A673 (cell line): Measurements from ENCODE around the gene CRY1.

Experiments
- EZH2 ChIP-seq: fragments of 200-600 bp; sonication (generic); IDR thresholded peaks from 2 replicates; pipeline ENCODE4 v1.6.1; 2017; ENCODE audit warnings: borderline replicate concordance, low read depth, mild to moderate bottlenecking, mixed read lengths, antibody characterized with exemption, low read length; ENCODE audit not compliant: poor library complexity, severe bottlenecking
- TF ChIP-seq, protein P1 (sequence below): fragments of 300-800, 200-600 bp; sonication (generic); conservative IDR thresholded peaks from 2 replicates; pipeline ENCODE4 v1.5.1; 2017; ENCODE audit warnings: low read depth, mild to moderate bottlenecking, antibody characterized with exemption, low read length, moderate library complexity, mixed read lengths

DNA sequence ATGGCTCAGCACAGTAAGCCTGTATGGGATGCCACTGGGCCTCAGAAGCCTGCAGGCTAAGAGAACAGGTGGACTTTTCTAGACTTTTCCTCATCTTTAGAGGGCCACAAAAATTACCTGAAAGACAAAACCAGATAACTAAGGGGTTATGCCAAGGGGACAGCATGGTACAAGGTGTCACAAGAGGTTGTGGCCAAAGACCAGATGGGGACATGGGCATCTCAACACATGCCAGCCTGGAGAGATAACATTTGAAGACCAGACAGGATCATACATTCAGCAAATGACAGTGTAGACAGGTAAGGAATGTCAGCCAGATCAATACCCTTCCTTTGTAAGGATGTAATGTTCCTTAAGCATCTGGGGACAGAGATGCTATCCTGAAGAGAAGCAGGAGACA, 8.9 kb upstream of the CRY1 start:
- TF ChIP-seq, protein P1, sequence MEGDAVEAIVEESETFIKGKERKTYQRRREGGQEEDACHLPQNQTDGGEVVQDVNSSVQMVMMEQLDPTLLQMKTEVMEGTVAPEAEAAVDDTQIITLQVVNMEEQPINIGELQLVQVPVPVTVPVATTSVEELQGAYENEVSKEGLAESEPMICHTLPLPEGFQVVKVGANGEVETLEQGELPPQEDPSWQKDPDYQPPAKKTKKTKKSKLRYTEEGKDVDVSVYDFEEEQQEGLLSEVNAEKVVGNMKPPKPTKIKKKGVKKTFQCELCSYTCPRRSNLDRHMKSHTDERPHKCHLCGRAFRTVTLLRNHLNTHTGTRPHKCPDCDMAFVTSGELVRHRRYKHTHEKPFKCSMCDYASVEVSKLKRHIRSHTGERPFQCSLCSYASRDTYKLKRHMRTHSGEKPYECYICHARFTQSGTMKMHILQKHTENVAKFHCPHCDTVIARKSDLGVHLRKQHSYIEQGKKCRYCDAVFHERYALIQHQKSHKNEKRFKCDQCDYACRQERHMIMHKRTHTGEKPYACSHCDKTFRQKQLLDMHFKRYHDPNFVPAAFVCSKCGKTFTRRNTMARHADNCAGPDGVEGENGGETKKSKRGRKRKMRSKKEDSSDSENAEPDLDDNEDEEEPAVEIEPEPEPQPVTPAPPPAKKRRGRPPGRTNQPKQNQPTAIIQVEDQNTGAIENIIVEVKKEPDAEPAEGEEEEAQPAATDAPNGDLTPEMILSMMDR = no peak
- TF ChIP-seq EZH2 = no peak
